DMS53 treated with DMSO at 0.1 percent for 48 hours (cell line): ENCODE data around the gene MRAP.

Source experiments
- DNase-seq: peaks from one replicate; lab custom pipeline; 2025; ENCODE audit not compliant: unreplicated experiment; lab: John Stamatoyannopoulos, UW

The MRAP gene

DNA sequence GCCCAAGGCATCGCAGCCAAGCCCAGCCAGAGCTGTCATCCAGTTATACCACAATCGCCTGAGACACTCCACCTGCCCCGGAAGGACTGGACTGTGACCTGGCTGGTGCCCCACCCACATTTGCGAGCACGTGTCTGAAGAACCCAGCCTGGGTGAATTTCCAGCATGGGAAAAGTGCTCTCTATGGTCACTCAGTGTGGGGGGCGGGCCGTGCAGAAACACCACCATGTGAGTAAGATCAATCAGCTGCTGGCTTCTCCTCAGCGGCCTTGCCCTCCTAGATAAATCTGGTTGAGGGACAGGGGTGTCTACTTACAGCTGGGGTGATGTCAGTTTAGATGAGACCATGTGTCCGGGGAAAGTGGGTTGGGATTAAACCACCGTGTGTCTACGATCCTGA is 49.3 kb downstream of the MRAP start:
- DNase-seq, result no peak

DNA sequence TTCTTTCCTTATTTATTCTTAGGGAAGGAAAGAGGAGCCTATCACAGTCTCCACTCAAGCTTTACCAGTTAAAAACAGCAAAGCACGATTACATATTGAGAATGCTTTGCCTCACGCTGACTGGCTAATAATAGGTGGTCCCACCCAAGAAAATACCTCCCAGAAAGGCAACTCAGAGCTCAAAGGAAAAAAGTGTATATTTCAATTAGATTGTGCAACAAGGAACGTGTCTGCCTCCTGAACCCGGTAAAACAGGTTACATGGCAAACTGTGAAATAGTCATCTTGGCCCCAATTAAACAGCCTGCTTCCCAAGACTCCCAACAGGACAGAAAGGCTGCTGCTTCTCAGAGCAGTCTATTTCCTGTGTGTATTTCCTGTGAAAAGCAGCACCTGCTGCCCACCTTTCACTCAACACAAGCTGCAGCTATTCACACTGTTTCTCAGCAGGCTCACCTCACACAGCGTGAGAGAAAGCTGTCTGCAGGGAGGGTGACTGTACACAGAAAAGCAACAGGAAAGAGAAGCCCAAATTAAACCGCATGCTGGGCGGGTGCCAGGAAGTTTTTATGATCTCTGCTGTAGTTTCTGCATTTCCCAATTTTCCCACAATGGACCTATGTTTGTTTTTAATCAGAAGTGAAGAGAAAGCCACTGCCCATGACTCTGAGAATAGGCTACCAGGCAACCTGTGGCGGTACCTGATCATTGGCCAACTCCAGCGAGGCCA is 50.1 kb downstream of the MRAP start:
- DNase-seq, result no peak

DNA sequence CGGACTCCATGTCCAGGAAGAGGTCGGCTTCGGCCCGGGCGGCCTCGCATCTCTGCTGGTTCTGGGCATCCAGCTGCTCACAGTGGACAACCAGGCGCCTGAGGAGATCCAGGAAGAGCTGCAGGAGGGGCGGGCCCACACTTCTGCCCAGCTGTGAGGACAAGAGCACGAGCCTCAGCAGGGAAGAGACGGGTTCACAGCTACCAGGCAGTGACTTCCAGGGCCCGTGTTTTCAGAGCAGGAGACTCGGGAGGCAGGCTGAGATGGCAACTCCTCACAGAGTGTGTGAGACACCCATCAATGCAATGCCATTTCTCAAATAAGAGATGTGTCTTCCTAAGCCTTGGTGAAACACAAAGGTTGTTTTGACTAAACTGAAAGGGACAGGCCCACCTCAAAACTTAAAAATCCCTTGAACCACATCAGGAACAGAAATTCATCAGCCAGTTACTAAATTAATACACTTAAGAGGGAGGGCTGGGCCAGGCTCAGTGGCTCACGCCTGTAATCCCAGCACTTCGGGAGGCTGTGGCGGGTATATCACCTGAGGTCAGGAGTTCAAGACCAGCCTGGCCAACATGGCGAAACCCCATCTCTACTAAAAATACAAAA is 50.8 kb downstream of the MRAP start:
- DNase-seq, result no peak

DNA sequence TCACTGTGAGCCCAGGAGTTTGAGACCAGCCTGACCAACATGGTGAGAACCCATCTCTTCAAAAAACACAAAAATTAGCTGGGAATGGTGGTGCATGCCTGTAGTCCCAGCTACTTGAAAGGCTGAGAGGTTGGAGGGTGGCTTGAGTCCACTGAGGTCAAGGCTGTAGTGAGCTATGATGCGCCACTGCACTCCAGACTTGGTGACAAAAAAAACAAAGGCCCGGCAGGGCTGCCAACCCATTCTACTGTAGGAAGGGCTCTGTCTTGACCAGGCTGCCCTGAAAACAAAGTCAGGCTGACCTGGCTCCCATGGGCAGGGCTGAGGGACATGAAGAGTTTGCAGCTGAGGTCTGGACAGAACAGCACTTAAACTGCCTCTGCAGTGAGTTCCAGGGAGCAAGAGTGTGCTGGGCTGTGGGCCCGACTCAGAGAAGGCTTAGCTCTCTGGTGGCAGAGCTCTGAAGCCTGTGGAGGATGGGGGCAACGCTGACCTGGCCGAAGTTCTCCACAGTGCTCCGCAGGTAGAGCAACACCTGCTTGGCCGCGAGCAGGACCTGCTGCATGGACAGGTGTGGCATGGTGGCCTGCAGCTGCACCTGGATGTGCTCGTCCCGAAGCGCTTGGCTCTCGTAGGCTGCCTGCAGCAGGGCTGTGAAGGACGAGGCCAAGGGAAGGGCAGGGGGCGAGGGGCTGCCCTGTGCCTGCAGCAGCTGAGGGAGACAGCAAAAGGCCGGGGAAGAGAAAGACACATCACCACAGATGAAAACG is 51.7 kb downstream of the MRAP start:
- DNase-seq, result no peak

DNA sequence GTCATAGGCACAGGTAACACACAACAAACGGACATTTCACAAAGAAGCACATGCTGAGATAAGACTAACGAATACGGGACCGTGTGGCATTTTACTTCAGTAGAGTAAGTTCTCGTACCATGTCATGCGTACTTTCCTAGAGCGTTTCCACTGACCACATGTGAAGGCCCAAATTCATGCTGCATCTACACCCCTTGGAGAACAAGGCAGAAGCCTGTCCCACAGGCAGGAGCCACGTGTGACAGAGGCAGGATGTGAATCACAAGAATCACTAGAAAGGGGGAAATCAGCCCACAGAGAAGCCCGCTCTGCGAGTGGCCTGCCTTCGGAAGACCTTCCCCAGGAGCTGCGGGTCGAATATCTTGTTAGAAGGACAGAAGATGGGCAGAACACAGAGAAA is 52.3 kb downstream of the MRAP start:
- no peak for DNase-seq

DNA sequence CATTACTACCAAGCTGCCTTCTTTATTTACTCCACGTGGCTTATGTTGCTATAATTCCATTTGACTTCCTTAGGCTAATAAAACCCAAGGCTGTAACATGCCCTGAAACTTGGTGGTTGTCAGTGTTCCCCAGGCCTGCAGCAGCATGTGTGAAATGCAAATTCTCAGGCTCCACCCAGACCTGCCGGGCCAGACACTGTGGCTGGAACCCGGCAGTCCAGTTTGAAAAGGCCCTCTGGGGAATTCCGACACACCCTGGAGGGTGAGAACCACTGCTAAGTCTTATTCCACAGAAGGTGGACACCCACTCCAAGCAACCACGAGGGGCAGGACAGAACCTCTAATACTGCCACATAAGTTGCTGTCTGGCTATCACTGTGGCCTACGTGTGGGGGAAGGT is 52.8 kb downstream of the MRAP start:
- DNase-seq, result no peak

DNA sequence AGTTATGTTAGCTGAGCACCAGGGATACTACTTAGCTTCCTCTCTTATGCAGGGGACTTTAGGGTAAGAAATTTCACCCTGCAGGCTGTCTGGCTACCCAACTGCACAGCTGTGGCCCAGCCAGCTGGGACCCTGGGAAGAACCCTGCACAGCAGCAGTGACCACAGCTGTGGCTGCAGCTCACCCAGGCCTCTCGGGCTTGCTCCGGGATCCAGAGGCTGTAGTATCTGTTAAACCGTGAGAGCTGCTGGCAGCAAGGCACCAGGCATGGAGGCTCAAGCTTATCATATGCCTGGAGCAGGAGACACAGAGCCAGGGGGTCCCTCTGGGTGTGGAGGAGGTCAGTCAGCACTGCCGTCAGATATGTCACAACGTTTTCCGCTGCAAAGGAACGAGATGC is 53.9 kb downstream of the MRAP start:
- DNase-seq, result no peak

DNA sequence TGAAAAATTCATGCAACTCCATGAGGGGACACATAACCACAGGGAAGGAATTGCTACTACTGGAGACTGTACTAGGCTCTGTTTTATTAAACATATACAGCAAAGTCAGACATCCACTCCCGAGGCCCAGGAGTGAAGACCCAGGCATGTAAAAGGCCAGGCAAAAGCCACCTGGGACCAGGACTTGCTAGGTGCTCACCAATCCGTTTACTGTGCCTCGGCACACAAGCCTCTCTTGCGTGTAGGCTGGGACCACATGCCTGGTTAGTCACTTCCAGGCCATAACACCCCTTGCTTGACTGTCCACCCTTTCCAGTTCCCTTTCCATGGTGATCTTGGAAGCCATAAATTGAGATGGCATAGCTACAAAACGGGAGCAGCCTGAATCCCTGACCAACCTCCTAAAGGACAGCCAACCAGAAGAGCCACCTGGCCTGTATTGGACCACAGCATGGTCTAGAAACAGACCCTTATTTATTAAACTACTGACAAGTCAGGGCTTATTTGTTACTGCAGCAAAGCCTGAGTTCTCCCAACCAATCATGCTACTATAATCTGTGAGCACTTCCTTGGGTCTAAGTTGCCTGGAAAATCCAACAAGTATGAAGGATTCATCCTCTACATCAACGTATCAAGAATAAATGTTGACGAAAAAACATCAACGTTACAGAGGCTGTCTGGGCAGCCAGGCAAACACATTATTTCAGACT is 54.5 kb downstream of the MRAP start:
- no peak for DNase-seq

DNA sequence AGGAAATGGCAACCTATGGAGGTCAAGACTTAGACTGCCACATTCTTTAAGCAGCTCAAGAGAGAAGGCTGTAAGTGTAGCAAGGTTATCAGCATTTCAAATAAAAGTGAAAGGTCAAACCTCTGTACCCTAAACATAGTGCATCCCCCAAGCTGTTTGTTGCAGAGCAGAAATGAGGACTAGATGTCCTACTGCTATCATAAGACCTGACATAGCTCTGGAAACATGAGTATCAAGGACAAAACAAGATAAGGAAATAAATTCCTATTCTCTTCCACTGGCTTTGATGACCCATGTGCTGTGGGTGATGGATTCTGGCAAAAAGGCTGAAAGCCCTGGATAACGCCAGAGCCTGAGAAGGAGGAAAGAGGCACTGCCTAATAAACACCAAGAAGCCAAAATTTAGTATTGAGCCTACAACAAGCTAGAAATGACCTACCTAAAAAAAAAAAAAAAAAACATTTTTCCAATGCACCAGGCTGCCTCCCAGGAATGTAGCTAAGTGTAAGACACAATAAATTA is 58.3 kb downstream of the MRAP start:
- DNase-seq, result no peak

DNA sequence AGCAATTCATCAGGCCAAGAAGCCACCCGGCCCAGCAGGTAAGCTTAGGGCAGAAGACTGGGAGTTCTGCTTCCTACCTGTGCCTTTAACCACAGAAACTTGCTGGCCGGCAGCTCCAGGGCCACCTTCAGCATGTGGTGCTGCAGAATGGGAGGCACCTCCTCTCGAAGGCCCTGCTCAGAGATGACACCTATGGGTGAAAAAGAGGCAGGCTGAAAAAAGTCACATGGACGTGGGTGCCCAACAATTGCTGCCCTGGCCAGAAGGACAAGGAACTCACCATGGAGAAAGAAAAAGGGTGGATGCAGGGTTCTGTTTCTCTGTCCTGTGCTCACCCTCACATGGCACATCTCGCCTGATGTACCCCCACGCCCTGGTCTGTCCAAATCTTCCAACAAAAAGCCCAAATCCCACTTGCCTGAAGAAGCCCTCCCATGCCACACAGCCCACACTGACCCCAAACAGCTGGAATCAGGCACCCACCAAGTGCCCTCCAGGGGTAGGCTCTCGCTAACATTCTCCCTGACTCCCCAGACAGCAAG is 61.1 kb downstream of the MRAP start:
- no peak for DNase-seq

DNA sequence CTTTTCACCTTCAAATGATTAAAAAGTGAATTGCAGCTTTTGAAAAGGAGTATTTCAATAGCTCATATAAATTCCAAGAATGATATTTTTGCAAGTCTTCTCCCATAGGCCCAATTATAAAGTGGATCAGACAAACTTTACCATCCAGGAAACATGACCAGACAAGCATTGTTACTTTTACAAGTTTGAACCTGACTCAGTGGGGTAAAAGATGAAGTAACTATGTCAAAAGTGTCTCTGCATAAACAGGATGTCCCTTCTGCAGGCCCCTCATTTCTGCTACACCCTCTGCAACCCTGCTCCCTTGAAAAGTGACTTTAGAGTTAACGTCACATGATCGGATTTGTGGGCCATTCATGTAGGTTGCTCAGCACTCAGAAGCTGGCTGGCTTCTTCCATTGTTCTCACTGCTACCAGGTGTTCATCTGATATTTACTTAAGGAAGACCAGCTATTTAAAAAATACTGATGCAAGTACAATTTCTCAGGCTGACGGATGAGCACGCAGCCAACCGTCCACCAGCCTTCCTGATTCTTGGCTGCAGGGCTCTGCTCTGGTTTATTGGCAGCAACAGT is 61.8 kb downstream of the MRAP start:
- DNase-seq, result no peak
